GM12878 (cell line): ENCODE data around the gene GALK1. TPM values are rescaled to one million over a fixed set of nuclear protein-coding genes. Genes with fewer than 3 reads are reported as not detected.

ENCODE experiments used
- ATAC-seq: fragments of 200-7000 bp; cut with Tn5 transposase; 3 replicates; pipeline ENCODE4 v1.9.1; 2020; ENCODE audit warnings: mild to moderate bottlenecking, moderate library complexity
- BruUV-seq: library from RNA; stranded (reverse); fragments of 400-500 nt; replicated peaks from 2 replicates; lab custom pipeline; 2021; lab: Mats Ljungman, UMichigan
- CTCF ChIA-PET: fragments of 300-600 bp; sonication (Branson Sonifier 250); formaldehyde crosslinking; extraction: SDS; loops from one replicate; lab custom pipeline; 2021; ENCODE audit warnings: inconsistent platforms; lab: Yijun Ruan, JAX
- POLR2A ChIA-PET: fragments of 350-600 bp; formaldehyde crosslinking; extraction: SDS; loops from one replicate; lab custom pipeline; 2021; ENCODE audit warnings: inconsistent platforms; lab: Charles Lee
- RAD21 ChIA-PET: fragments of 300-600 bp; sonication (Branson Sonifier 250); formaldehyde crosslinking; loops from one replicate; lab custom pipeline; 2023; ENCODE audit warnings: antibody characterized with exemption; ENCODE audit not compliant: unreplicated experiment; lab: Charles Lee
- SMC1A ChIA-PET: fragments of 300-600 bp; sonication (Branson Sonifier 250); formaldehyde crosslinking; loops from one replicate; lab custom pipeline; 2023; ENCODE audit not compliant: unreplicated experiment, uncharacterized antibody; lab: Charles Lee
- DNase-seq: peaks from one replicate; pipeline ENCODE4 v3.0.0-alpha.2; 2011; ENCODE audit warnings: low read depth, low spot score
- FAIRE-seq: peaks from 3 replicates; lab custom pipeline; 2011; peaks lifted over from hg19 to GRCh38; lab: Jason Lieb, UNC
- H2AFZ ChIP-seq: 2 replicates; pipeline ENCODE4 v1.6.0; 2011; ENCODE audit warnings: low read depth, low read length, control low read depth; ENCODE audit not compliant: control insufficient read depth
- H3K27ac ChIP-seq: 2 replicates; pipeline ENCODE4 v1.5.1; 2011; ENCODE audit warnings: control low read depth; ENCODE audit not compliant: control insufficient read depth, insufficient read depth
- H3K27me3 ChIP-seq, 2 experiments: replicated peaks in 1 of 2; 2 replicates each; pipeline versions ENCODE4 v1.6.0 to v1.6.1; 2011; ENCODE audit warnings: low read length in 1 of 2; ENCODE audit not compliant: control insufficient read depth in 2 of 2, insufficient read depth in 2 of 2
- H3K36me3 ChIP-seq, 2 experiments: 2 replicates each; pipeline ENCODE4 v1.5.1; 2011; ENCODE audit warnings: low read length in 1 of 2; ENCODE audit not compliant: control insufficient read depth in 2 of 2, insufficient read depth in 2 of 2
- H3K4me1 ChIP-seq: 2 replicates; pipeline ENCODE4 v1.6.1; 2011; ENCODE audit warnings: mild to moderate bottlenecking, low read length, moderate library complexity, mixed read lengths; ENCODE audit not compliant: control insufficient read depth, insufficient read depth
- H3K4me2 ChIP-seq: 2 replicates; pipeline ENCODE4 v1.6.0; 2011; ENCODE audit warnings: control low read depth; ENCODE audit not compliant: control insufficient read depth, insufficient read depth
- H3K4me3 ChIP-seq: fragments of 200-600 bp; sonication (generic); 2 replicates; pipeline ENCODE4 v1.5.1; 2016
- H3K79me2 ChIP-seq: 2 replicates; pipeline ENCODE4 v1.6.0; 2011; ENCODE audit warnings: low read length; ENCODE audit not compliant: control insufficient read depth, insufficient read depth
- H3K9ac ChIP-seq: 2 replicates; pipeline ENCODE4 v1.8.0; 2011; ENCODE audit warnings: low read length, control low read depth, mixed read lengths; ENCODE audit not compliant: control insufficient read depth, insufficient read depth
- H3K9me3 ChIP-seq: replicated peaks from 3 replicates; pipeline ENCODE4 v1.5.1; 2011; ENCODE audit warnings: mild to moderate bottlenecking, low read length; ENCODE audit not compliant: control insufficient read depth, insufficient read depth
- H4K20me1 ChIP-seq: 2 replicates; pipeline ENCODE4 v1.6.0; 2011; ENCODE audit not compliant: control insufficient read depth, insufficient read depth
- BACH1 ChIP-seq: fragments of 450-650 bp; IDR thresholded peaks from 2 replicates; pipeline ENCODE4 v1.6.1; 2017; ENCODE audit warnings: mild to moderate bottlenecking, borderline replicate concordance
- CBX5 ChIP-seq: sonication (generic); IDR thresholded peaks from 2 replicates; pipeline ENCODE4 v1.6.1; 2016; ENCODE audit warnings: low read depth, moderate library complexity, mild to moderate bottlenecking, inconsistent platforms
- CTCF ChIP-seq, 3 experiments: IDR thresholded peaks in 2 of 3; conservative IDR thresholded peaks in 1 of 3; 2 replicates each; pipeline ENCODE4 v1.5.1; 2011; ENCODE audit warnings: low read depth in 3 of 3, low read length in 3 of 3, mild to moderate bottlenecking in 3 of 3, control low read depth in 2 of 3, moderate library complexity in 2 of 3, inconsistent platforms in 1 of 3, mixed read lengths in 1 of 3; ENCODE audit not compliant: control insufficient read depth in 2 of 3, insufficient read depth in 1 of 3; ENCODE audit errors: extremely low read depth in 1 of 3
- EGR1 ChIP-seq, 2 experiments: IDR thresholded peaks; 1 replicate in 1 of 2; 2 replicates in 1 of 2; pipeline ENCODE4 v1.6.1; 2011 to 2012; ENCODE audit warnings: low read depth in 2 of 2, low read length in 2 of 2, borderline replicate concordance in 1 of 2, mild to moderate bottlenecking in 1 of 2, moderate library complexity in 1 of 2
- FOXM1 ChIP-seq: IDR thresholded peaks from 2 replicates; pipeline ENCODE4 v1.6.1; 2012; ENCODE audit warnings: low read depth, mild to moderate bottlenecking, inconsistent platforms, low read length, moderate library complexity
- HDAC6 ChIP-seq: fragments of 200-600 bp; sonication (generic); IDR thresholded peaks from one replicate; pipeline ENCODE4 v1.8.0; 2017; ENCODE audit warnings: antibody characterized with exemption; ENCODE audit not compliant: unreplicated experiment
- HDGF ChIP-seq: fragments of 450-650 bp; IDR thresholded peaks from 2 replicates; pipeline ENCODE4 v1.6.1; 2016; ENCODE audit warnings: antibody characterized with exemption
- JUND ChIP-seq: IDR thresholded peaks from 2 replicates; pipeline ENCODE4 v1.6.1; 2012; ENCODE audit warnings: low read depth, mild to moderate bottlenecking, low read length, improper control_type of control experiment, moderate library complexity
- NR2C2 ChIP-seq: IDR thresholded peaks from 2 replicates; pipeline ENCODE4 v1.6.1; 2011; ENCODE audit warnings: borderline replicate concordance, low read depth; ENCODE audit not compliant: control insufficient read depth, insufficient read length
- SMARCA5 ChIP-seq: fragments of 450-650 bp; IDR thresholded peaks from 2 replicates; pipeline ENCODE4 v1.6.1; 2017; ENCODE audit warnings: mild to moderate bottlenecking
- SREBF1 ChIP-seq: IDR thresholded peaks from 2 replicates; pipeline ENCODE4 v1.6.1; 2012; ENCODE audit warnings: mild to moderate bottlenecking, low read length
- TBL1XR1 ChIP-seq: IDR thresholded peaks from 2 replicates; pipeline ENCODE4 v1.6.1; 2012; ENCODE audit warnings: low read depth, low read length, improper control_type of control experiment
- TCF7 ChIP-seq: IDR thresholded peaks from 2 replicates; pipeline ENCODE4 v1.6.1; 2014; ENCODE audit warnings: antibody characterized with exemption, borderline replicate concordance
- WGBS: methylation state at CpG from one replicate; pipeline ENCODE4 v1.1.6; 2016; ENCODE audit warnings: low lambda C conversion rate; ENCODE audit not compliant: insufficient replicate concordance, insufficient coverage; ENCODE audit errors: missing lambda C conversion rate; 5-methylcytosine and 5-hydroxymethylcytosine counted together
- in situ Hi-C: fragments of 300-500 bp; cut with MboI; formaldehyde crosslinking; loops from 9 replicates; pipeline ENCODE4 v1.14.3; 2018; ENCODE audit warnings: mixed read lengths
- intact Hi-C: fragments of 100-400 bp; cut with micrococcal nuclease; formaldehyde crosslinking; loops from one replicate; pipeline ENCODE4 v1.14.2; 2022; ENCODE audit not compliant: unreplicated experiment
- polyA plus RNA-seq, 11 experiments: library from polyadenylated mRNA; depleted of rRNA in 4 of 11; unstranded in 6 of 11; stranded (reverse) in 5 of 11; fragments of >200 nt; fragmentation: Nextera tagmentation in 4 of 11; fragmentation: Illumina TruSeq in 1 of 11; extraction: Ambion mirVana in 4 of 11; extraction: Trizol in 1 of 11; gene quantifications; 1 replicate in 1 of 11; 2 replicates in 10 of 11; pipeline versions ENCODE4 v1.2.1 to v1.2.3, GENCODE V29; 2011 to 2016; ENCODE audit warnings: inconsistent platforms in 2 of 11, missing spikeins in 2 of 11, low read depth in 1 of 11
- total RNA-seq, 4 experiments: library from RNA; depleted of rRNA in 3 of 4; stranded (reverse); fragments of >200 nt in 3 of 4; fragmentation: Illumina TruSeq in 1 of 4; extraction: Trizol in 1 of 4; gene quantifications; 2 replicates each; pipeline versions ENCODE4 v1.2.1 to v1.2.3, GENCODE V29; 2013 to 2021
- TF ChIP-seq, protein P1 (sequence below): IDR thresholded peaks from 2 replicates; pipeline ENCODE4 v1.6.1; 2012; ENCODE audit warnings: low read length, inconsistent platforms
- TF ChIP-seq, protein P2 (sequence below): fragments of 450-650 bp; IDR thresholded peaks from 2 replicates; pipeline ENCODE4 v1.6.1; 2014; ENCODE audit warnings: mild to moderate bottlenecking
- TF ChIP-seq, protein P3 (sequence below): fragments of 450-650 bp; IDR thresholded peaks from 2 replicates; pipeline ENCODE4 v1.6.1; 2017; ENCODE audit warnings: mild to moderate bottlenecking, low read depth, inconsistent platforms; ENCODE audit not compliant: poor library complexity, severe bottlenecking

GALK1 gene
- total and polyA plus RNA-seq, 10 of the 15 experiments (the other 5 are each of a cell fraction or from before 2014, with no cell fraction given) = 0.21 to 43.8 (median 21.4) TPM

DNA sequence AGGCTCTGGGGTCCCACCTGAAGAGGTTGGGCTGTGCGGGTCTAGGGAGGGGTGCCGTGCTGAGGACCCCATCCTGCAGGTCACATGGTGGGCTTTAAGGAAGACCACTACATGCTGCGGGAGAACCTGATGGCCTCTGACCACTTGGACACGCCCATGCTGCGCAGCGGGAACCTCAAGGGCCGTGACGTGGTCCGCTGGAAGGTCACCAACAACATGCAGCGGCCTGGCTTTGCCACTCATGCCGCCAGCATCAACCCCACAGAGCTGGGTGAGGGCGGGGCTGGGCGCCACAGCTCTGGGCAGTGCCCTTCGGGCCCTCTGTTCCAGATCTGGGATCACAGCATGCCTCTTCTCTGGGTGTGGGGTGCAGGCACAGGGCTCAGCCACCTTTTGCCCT is 25.2 kb downstream of the GALK1 start:
- ChIA-PET SMC1A (interaction anchor here (0.9 to 2.8 kb wide), 2 partner anchors 9 to 68 kb away, joined by 3 to 18 read pairs; no protein-coding TSS in a partner anchor), CTCF (interaction anchor here (0.5 to 6.0 kb wide), 4 partner anchors 9 to 106 kb away, joined by 3 to 48 read pairs (median 10); partner anchors contain the start of gene SMIM5)
- Histone ChIP-seq H3K4me2 (no peak overlapping the region), H4K20me1 (no peaks in the 10 kb centered on the region), H3K27me3 (no peaks in the 10 kb centered on the region), H3K36me3 (no peaks in the 10 kb centered on the region), H3K9me3 (no peaks in the 10 kb centered on the region), H3K79me2 (no peaks in the 10 kb centered on the region), H3K27ac (no peak overlapping the region), H3K4me3 (no peak overlapping the region), H3K9ac (no peak overlapping the region)
- BruUV-seq = no TSS peak
- WGBS = 54% methylated on average over 14 of the region's 14 CpGs
- in situ Hi-C loops = loop anchor here (5.0 to 10.0 kb wide), 2 partner anchors 105 to 312 kb away; partner anchors contain the start of gene SMIM5
- DNase-seq (no peak), FAIRE-seq (no peak)
- no peak for TF ChIP-seq TBL1XR1
- no peak for TF ChIP-seq FOXM1
- TF ChIP-seq, protein P1, sequence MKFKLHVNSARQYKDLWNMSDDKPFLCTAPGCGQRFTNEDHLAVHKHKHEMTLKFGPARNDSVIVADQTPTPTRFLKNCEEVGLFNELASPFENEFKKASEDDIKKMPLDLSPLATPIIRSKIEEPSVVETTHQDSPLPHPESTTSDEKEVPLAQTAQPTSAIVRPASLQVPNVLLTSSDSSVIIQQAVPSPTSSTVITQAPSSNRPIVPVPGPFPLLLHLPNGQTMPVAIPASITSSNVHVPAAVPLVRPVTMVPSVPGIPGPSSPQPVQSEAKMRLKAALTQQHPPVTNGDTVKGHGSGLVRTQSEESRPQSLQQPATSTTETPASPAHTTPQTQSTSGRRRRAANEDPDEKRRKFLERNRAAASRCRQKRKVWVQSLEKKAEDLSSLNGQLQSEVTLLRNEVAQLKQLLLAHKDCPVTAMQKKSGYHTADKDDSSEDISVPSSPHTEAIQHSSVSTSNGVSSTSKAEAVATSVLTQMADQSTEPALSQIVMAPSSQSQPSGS = no peak
- no peak for TF ChIP-seq HDAC6
- no peak for TF ChIP-seq CTCF (IDR thresholded peaks at IDR 0.05 in 2 of 3, conservative IDR thresholded peaks at IDR 0.05 in 1 of 3; ENCODE audit: control insufficient read depth in 2 of 3, extremely low read depth in 1 of 3, insufficient read depth in 1 of 3, low read depth in 3 of 3, low read length in 3 of 3)
- no peak for TF ChIP-seq JUND
- TF ChIP-seq HDGF = no peak
- TF ChIP-seq EGR1 (IDR thresholded peaks at IDR 0.05; ENCODE audit: borderline replicate concordance in 1 of 2, low read depth in 2 of 2, low read length in 2 of 2) = no peak
- TF ChIP-seq NR2C2 = no peak
- no peak for TF ChIP-seq SREBF1
- TF ChIP-seq BACH1 = no peak
- no peak for TF ChIP-seq SMARCA5
- TF ChIP-seq, protein P2, sequence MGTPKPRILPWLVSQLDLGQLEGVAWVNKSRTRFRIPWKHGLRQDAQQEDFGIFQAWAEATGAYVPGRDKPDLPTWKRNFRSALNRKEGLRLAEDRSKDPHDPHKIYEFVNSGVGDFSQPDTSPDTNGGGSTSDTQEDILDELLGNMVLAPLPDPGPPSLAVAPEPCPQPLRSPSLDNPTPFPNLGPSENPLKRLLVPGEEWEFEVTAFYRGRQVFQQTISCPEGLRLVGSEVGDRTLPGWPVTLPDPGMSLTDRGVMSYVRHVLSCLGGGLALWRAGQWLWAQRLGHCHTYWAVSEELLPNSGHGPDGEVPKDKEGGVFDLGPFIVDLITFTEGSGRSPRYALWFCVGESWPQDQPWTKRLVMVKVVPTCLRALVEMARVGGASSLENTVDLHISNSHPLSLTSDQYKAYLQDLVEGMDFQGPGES = no peak
- no peak for TF ChIP-seq CBX5
- no peak for TF ChIP-seq TCF7
- TF ChIP-seq, protein P3, sequence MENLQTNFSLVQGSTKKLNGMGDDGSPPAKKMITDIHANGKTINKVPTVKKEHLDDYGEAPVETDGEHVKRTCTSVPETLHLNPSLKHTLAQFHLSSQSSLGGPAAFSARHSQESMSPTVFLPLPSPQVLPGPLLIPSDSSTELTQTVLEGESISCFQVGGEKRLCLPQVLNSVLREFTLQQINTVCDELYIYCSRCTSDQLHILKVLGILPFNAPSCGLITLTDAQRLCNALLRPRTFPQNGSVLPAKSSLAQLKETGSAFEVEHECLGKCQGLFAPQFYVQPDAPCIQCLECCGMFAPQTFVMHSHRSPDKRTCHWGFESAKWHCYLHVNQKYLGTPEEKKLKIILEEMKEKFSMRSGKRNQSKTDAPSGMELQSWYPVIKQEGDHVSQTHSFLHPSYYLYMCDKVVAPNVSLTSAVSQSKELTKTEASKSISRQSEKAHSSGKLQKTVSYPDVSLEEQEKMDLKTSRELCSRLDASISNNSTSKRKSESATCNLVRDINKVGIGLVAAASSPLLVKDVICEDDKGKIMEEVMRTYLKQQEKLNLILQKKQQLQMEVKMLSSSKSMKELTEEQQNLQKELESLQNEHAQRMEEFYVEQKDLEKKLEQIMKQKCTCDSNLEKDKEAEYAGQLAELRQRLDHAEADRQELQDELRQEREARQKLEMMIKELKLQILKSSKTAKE = no peak
- TF ChIP-seq, all 136 proteins: peak for 0
- no peak for ATAC-seq
- Histone ChIP-seq H3K4me1 (peaks cover 4% of the 10 kb centered on the region), H2AFZ (no peak overlapping the region)
- POLR2A ChIA-PET = no interaction called here
- intact Hi-C loops = no loop called here
- RAD21 ChIA-PET = no interaction called here
